ENCODE data around the gene CAP2. TPM values are rescaled to one million over a fixed set of nuclear protein-coding genes. Genes with fewer than 3 reads are reported as not detected.

CAP2 gene

Small RNA genes within 50 kb of the gene (small RNA-seq; reads per million reads assigned to genes)
- gene SUMO2P13 (ENCODE audit: insufficient read depth), result not detected
